RWPE2 (cell line): Measurements from ENCODE around the gene CRYBG1.

Experiments used
- ATAC-seq: fragments of 200-7000 bp; cut with Tn5 transposase; 3 replicates; pipeline ENCODE4 v1.9.1; 2021; ENCODE audit warnings: low read depth
- DNase-seq: peaks from one replicate; pipeline ENCODE4 v3.0.0-alpha.2; 2020; ENCODE audit warnings: low spot score
- H3K27ac ChIP-seq: fragments of 450-650 bp; 2 replicates; pipeline ENCODE4 v1.5.1; 2017; ENCODE audit warnings: mild to moderate bottlenecking; ENCODE audit not compliant: poor library complexity, severe bottlenecking
- H3K27me3 ChIP-seq: fragments of 250-450 bp; sonication (Bioruptor Pico); 2 replicates; pipeline ENCODE4 v1.5.1; 2021; ENCODE audit warnings: mild to moderate bottlenecking, moderate library complexity; ENCODE audit not compliant: insufficient read depth, poor library complexity, severe bottlenecking
- H3K36me3 ChIP-seq: fragments of 250-450 bp; sonication (Bioruptor Pico); 2 replicates; pipeline ENCODE4 v1.5.1; 2020; ENCODE audit warnings: low read depth, mild to moderate bottlenecking, moderate library complexity
- H3K4me1 ChIP-seq: fragments of 250-450 bp; sonication (Bioruptor Pico); 2 replicates; pipeline ENCODE4 v1.5.1; 2021; ENCODE audit warnings: mild to moderate bottlenecking, moderate library complexity; ENCODE audit not compliant: insufficient read depth, poor library complexity, severe bottlenecking
- H3K4me3 ChIP-seq: fragments of 250-450 bp; sonication (Bioruptor Pico); 2 replicates; pipeline ENCODE4 v1.5.1; 2021; ENCODE audit warnings: mild to moderate bottlenecking, moderate library complexity; ENCODE audit not compliant: severe bottlenecking
- H3K9me3 ChIP-seq: fragments of 250-450 bp; sonication (Bioruptor Pico); 2 replicates; pipeline ENCODE4 v1.5.1; 2021; ENCODE audit warnings: mild to moderate bottlenecking, moderate library complexity; ENCODE audit not compliant: severe bottlenecking
- CTCF ChIP-seq: fragments of 450-650 bp; IDR thresholded peaks from one replicate; pipeline ENCODE4 v1.5.1; 2017; ENCODE audit warnings: mild to moderate bottlenecking, moderate library complexity; ENCODE audit not compliant: poor library complexity, severe bottlenecking

The CRYBG1 gene

GRCh38 chr6:106446287-106446885 lies 85.9 kb downstream of the CRYBG1 start:
- Histone ChIP-seq H3K9me3 (no peaks in the 10 kb centered on the region), H3K27me3 (no peaks in the 10 kb centered on the region), H3K36me3 (no peaks in the 10 kb centered on the region), H3K27ac (no peak overlapping the region), H3K4me1 (peaks cover 2% of the 10 kb centered on the region), H3K4me3 (no peak overlapping the region)
- TF ChIP-seq CTCF: peak; percentile 79
- ATAC-seq (no peak; the same call in 2 of the 3 replicates), DNase-seq (no peak)

- Histone ChIP-seq H3K9me3 (no peaks in the 10 kb centered on the region), H3K27ac (no peak overlapping the region), H3K4me3 (no peak overlapping the region), H3K4me1 (peaks cover 2% of the 10 kb centered on the region), H3K36me3 (no peaks in the 10 kb centered on the region), H3K27me3 (no peaks in the 10 kb centered on the region)
- TF ChIP-seq CTCF: no peak
- ATAC-seq: no peak
- no peak for DNase-seq
These were observed 86.5 kb downstream of the CRYBG1 start for GRCh38 chr6:106446983-106447382.

GRCh38 chr6:106448000-106448426 lies 87.5 kb downstream of the CRYBG1 start:
- H3K36me3 ChIP-seq: 0 out of 2 replicates have a peak, but pooled peaks cover 4% of the 10 kb centered on the region
- H3K27ac ChIP-seq: no peak overlapping the region
- H3K27me3 ChIP-seq: no peaks in the 10 kb centered on the region
- H3K4me3 ChIP-seq: no peak overlapping the region
- no peak for TF ChIP-seq CTCF
- ATAC-seq: no peak
- peaks cover 6% of the 10 kb centered on the region for H3K4me1 ChIP-seq
- no peak for DNase-seq
- H3K9me3 ChIP-seq: no peaks in the 10 kb centered on the region

- no peak for DNase-seq
- Histone ChIP-seq H3K9me3 (no peaks in the 10 kb centered on the region), H3K36me3 (peaks cover 8% of the 10 kb centered on the region; the same call in 1 of the 2 replicates), H3K4me1 (peaks cover 6% of the 10 kb centered on the region), H3K27ac (no peak overlapping the region), H3K27me3 (no peaks in the 10 kb centered on the region), H3K4me3 (no peak overlapping the region)
- no peak for TF ChIP-seq CTCF
- no peak for ATAC-seq
These were observed 90.1 kb downstream of the CRYBG1 start for GRCh38 chr6:106450653-106451052.

- Histone ChIP-seq H3K27me3 (no peaks in the 10 kb centered on the region), H3K36me3 (peaks cover 8% of the 10 kb centered on the region; the same call in 1 of the 2 replicates), H3K9me3 (no peaks in the 10 kb centered on the region), H3K4me3 (no peak overlapping the region), H3K27ac (no peak overlapping the region), H3K4me1 (peaks cover 6% of the 10 kb centered on the region)
- ATAC-seq: no peak
- TF ChIP-seq CTCF: no peak
- no peak for DNase-seq
These were observed 90.9 kb downstream of the CRYBG1 start for GRCh38 chr6:106451439-106451838.
